Measurements from ENCODE around the gene PKIG. TPM values are rescaled to one million over a fixed set of nuclear protein-coding genes. Genes with fewer than 3 reads are reported as not detected.

Gene PKIG
- total RNA-seq, 4 donors from 2014 or later, result 72.9 to 153 (median 100) TPM

- intact Hi-C loops (cut with DNase I; ENCODE audit: low total_unique reads), result no loop called here
- no peak overlapping the region for H3K27ac ChIP-seq
- in situ Hi-C loops (cut with MboI; ENCODE audit: low sequenced_read_pairs in 4 of 4), result loop anchor here (10.0 to 25.0 kb wide), 3 partner anchors 232 to 407 kb away; partner anchors contain the start of gene OSER1 (in 3 of the 4)
- DNase-seq, result no peak
- TF ChIP-seq POLR2A (IDR thresholded peaks at IDR 0.05) (no peak), CTCF (IDR thresholded peaks at IDR 0.05 in 4 of 5, conservative IDR thresholded peaks at IDR 0.05 in 1 of 5) (no peak)
- no peak for ATAC-seq
- H3K27me3 ChIP-seq, result no peaks in the 10 kb centered on the region
- H3K4me1 ChIP-seq, result peaks cover 23 to 26% of the 10 kb centered on the region in 2 donors
- peaks cover 3 to 44% of the 10 kb centered on the region in 2 donors for H3K36me3 ChIP-seq
- H3K9me3 ChIP-seq, result no peaks in the 10 kb centered on the region
- H3K4me3 ChIP-seq, result no peak overlapping the region
Observed at GRCh38 chr20:44619294-44619693, 36.9 kb downstream of the PKIG start.

- intact Hi-C loops (cut with DNase I; ENCODE audit: low total_unique reads) (no loop called here), in situ Hi-C loops (cut with MboI; ENCODE audit: low sequenced_read_pairs in 4 of 4) (loop anchor here in 3 of 4 donors (25.0 kb wide), 2 partner anchors 233 to 408 kb away; partner anchors contain the start of gene OSER1 (in 3 of the 3))
- DNase-seq, result no peak
- Histone ChIP-seq H3K36me3 (peaks cover 3 to 36% of the 10 kb centered on the region in 2 donors), H3K4me3 (no peak overlapping the region), H3K27ac (peak overlapping the region in 1 of 4 donors; percentile 1), H3K9me3 (no peaks in the 10 kb centered on the region), H3K4me1 (peaks cover 18 to 19% of the 10 kb centered on the region in 2 donors), H3K27me3 (no peaks in the 10 kb centered on the region)
- ATAC-seq, result no peak
- TF ChIP-seq CTCF (IDR thresholded peaks at IDR 0.05 in 4 of 5, conservative IDR thresholded peaks at IDR 0.05 in 1 of 5) (no peak), POLR2A (IDR thresholded peaks at IDR 0.05) (no peak)
Observed at GRCh38 chr20:44620030-44620429, 37.7 kb downstream of the PKIG start.

GRCh38 chr20:44621325-44621724 is 38.9 kb downstream of the PKIG start:
- H3K27ac ChIP-seq, result no peak overlapping the region
- peaks cover 5 to 6% of the 10 kb centered on the region in 2 donors for H3K4me1 ChIP-seq
- intact Hi-C loops (cut with DNase I; ENCODE audit: low total_unique reads), result no loop called here
- in situ Hi-C loops (cut with MboI; ENCODE audit: low sequenced_read_pairs in 4 of 4), result loop anchor here in 3 of 4 donors (25.0 kb wide), 2 partner anchors 234 to 409 kb away; partner anchors contain the start of gene OSER1 (in 3 of the 3)
- DNase-seq (no peak), ATAC-seq (no peak)
- H3K4me3 ChIP-seq, result no peak overlapping the region
- no peaks in the 10 kb centered on the region for H3K27me3 ChIP-seq
- no peak for TF ChIP-seq POLR2A (IDR thresholded peaks at IDR 0.05)
- no peaks in the 10 kb centered on the region for H3K9me3 ChIP-seq
- H3K36me3 ChIP-seq, result peaks cover 3 to 25% of the 10 kb centered on the region in 2 donors

DNA sequence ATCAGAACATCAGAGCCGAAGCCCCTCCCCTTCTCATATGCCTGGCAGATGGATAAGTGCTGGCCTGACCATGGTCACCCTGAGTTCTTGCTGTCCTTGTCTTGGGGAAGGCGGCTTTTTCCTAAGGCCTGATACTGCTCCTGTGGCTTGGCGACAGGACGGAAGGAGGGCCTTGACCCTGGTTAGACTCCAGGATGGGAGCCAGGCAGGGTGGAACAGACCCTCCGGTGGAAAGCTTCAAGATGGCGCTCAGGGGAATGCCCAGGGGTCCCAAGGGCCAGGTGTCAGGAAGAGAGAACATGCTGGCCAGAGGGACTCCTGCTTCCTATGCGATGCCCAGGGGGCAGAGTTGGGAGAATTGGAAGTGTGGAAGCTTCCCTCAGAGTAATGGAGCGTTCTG is 39.6 kb downstream of the PKIG start:
- Histone ChIP-seq H3K4me1 (peaks cover 0 to under 1% of the 10 kb centered on the region in 2 donors), H3K36me3 (peaks cover 3 to 25% of the 10 kb centered on the region in 2 donors), H3K4me3 (no peak overlapping the region), H3K27ac (no peak overlapping the region), H3K27me3 (no peaks in the 10 kb centered on the region), H3K9me3 (no peaks in the 10 kb centered on the region)
- intact Hi-C loops (cut with DNase I; ENCODE audit: low total_unique reads) (no loop called here), in situ Hi-C loops (cut with MboI; ENCODE audit: low sequenced_read_pairs in 4 of 4) (loop anchor here in 3 of 4 donors (25.0 kb wide), 2 partner anchors 235 to 410 kb away; partner anchors contain the start of gene OSER1 (in 3 of the 3))
- TF ChIP-seq POLR2A (IDR thresholded peaks at IDR 0.05), result no peak
- no peak for ATAC-seq
- no peak for DNase-seq

- Histone ChIP-seq H3K4me1 (no peaks in the 10 kb centered on the region), H3K4me3 (no peak overlapping the region), H3K36me3 (peaks cover 3 to 18% of the 10 kb centered on the region in 2 donors), H3K27me3 (no peaks in the 10 kb centered on the region), H3K9me3 (no peaks in the 10 kb centered on the region), H3K27ac (no peak overlapping the region)
- in situ Hi-C loops (cut with MboI; ENCODE audit: low sequenced_read_pairs in 4 of 4), result loop anchor here in 3 of 4 donors (25.0 kb wide), 2 partner anchors 235 to 410 kb away; partner anchors contain the start of gene OSER1 (in 3 of the 3)
- ATAC-seq, result no peak
- intact Hi-C loops (cut with DNase I; ENCODE audit: low total_unique reads), result no loop called here
- DNase-seq, result no peak
- TF ChIP-seq CTCF (IDR thresholded peaks at IDR 0.05 in 4 of 5, conservative IDR thresholded peaks at IDR 0.05 in 1 of 5) (no peak), POLR2A (IDR thresholded peaks at IDR 0.05) (no peak)
Observed at GRCh38 chr20:44622501-44623270, 40.3 kb downstream of the PKIG start.

Measured in gastrocnemius medialis (tissue), 4 donors.